GM10266 (cell line): ENCODE data around the gene PLPPR4.
"Not testable (repeated sequence)": the region's sequence is repeated elsewhere in the genome, so short reads cannot be mapped to it uniquely, and the experiment has no call there.

Experiments
- DNase-seq: peaks from one replicate; pipeline ENCODE4 v3.0.0; 2012; ENCODE audit errors: extremely low spot score
- CTCF ChIP-seq: IDR thresholded peaks from 2 replicates; pipeline ENCODE4 v1.5.1; 2012; ENCODE audit warnings: mild to moderate bottlenecking, low read depth; ENCODE audit not compliant: control insufficient read depth, insufficient read depth; ENCODE audit errors: missing control alignments

Gene PLPPR4

GRCh38 chr1:99282536-99282935 is 18.2 kb downstream of the PLPPR4 start:
- DNase-seq: no peak
- TF ChIP-seq CTCF: no peak

- DNase-seq: not testable (repeated sequence)
Observed at GRCh38 chr1:99283521-99283920, 19.2 kb downstream of the PLPPR4 start.

- DNase-seq: no peak
- TF ChIP-seq CTCF: no peak
Observed at GRCh38 chr1:99292886-99293285, 28.6 kb downstream of the PLPPR4 start.

GRCh38 chr1:99297923-99298322 is 33.6 kb downstream of the PLPPR4 start:
- DNase-seq: no peak
- no peak for TF ChIP-seq CTCF

- no peak for DNase-seq
- TF ChIP-seq CTCF: no peak
Observed at GRCh38 chr1:99304725-99305282, 40.5 kb downstream of the PLPPR4 start.

- TF ChIP-seq CTCF: no peak
- no peak for DNase-seq
Observed at GRCh38 chr1:99305626-99306025, 41.3 kb downstream of the PLPPR4 start.

GRCh38 chr1:99306056-99306455 is 41.8 kb downstream of the PLPPR4 start:
- DNase-seq: no peak
- TF ChIP-seq CTCF: no peak

GRCh38 chr1:99306644-99307043 is 42.4 kb downstream of the PLPPR4 start:
- no peak for DNase-seq
- no peak for TF ChIP-seq CTCF
